SU-DHL-6 (cell line): Measurements from ENCODE around the gene WDR73.

Source experiments
- EZH2phosphoT487 ChIP-seq: fragments of 200-600 bp; sonication (generic), shearing (Covaris generic); conservative IDR thresholded peaks from 2 replicates; pipeline ENCODE4 v1.6.1; 2018; ENCODE audit warnings: mild to moderate bottlenecking, antibody characterized with exemption, low read length, moderate library complexity, mixed read lengths
- TF ChIP-seq, protein P1 (sequence below): fragments of 200-600 bp; sonication (generic); IDR thresholded peaks from one replicate; pipeline ENCODE4 v1.5.1; 2017; ENCODE audit warnings: antibody characterized with exemption, mild to moderate bottlenecking, low read length, moderate library complexity; ENCODE audit not compliant: insufficient read depth, poor library complexity, severe bottlenecking

DNA sequence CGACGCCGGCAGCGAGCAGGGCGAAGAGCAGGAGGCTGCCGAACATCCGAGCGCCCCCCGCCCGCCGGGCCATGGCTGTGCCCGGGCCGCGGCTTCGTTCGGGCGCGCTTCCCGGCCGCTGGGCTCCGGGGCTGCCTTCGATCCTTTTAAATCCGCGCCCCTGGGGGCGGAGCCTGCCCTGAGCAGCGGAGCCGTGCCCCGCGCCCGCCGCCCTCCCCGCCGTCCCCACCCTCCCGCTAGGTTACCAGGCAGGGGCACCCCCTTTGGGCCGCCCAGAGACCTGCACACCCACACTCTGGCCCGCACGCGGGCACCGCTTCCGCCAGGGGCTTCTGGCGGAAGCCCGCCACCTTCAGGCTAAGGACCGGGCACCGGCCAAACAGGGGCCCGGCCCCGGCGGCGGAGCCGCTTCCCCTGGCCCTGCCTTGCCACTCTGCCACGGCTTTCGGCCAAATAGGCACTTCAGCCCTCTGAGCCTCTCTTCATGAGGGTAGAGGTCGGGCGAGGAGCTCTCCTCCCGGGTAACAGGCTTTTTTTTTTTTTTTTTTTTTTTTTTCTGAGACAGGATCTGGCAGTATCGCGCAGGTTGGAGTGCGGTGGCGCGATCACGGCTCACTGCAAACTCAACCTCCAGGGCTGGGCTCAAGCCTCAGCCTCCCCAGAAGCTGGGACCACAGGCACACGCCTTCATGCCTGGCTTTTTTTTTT is 4.2 kb upstream of the WDR73 start, which contains the start of gene NMB:
- TF ChIP-seq, protein P1, sequence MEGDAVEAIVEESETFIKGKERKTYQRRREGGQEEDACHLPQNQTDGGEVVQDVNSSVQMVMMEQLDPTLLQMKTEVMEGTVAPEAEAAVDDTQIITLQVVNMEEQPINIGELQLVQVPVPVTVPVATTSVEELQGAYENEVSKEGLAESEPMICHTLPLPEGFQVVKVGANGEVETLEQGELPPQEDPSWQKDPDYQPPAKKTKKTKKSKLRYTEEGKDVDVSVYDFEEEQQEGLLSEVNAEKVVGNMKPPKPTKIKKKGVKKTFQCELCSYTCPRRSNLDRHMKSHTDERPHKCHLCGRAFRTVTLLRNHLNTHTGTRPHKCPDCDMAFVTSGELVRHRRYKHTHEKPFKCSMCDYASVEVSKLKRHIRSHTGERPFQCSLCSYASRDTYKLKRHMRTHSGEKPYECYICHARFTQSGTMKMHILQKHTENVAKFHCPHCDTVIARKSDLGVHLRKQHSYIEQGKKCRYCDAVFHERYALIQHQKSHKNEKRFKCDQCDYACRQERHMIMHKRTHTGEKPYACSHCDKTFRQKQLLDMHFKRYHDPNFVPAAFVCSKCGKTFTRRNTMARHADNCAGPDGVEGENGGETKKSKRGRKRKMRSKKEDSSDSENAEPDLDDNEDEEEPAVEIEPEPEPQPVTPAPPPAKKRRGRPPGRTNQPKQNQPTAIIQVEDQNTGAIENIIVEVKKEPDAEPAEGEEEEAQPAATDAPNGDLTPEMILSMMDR = peak; percentile 72
- no peak for TF ChIP-seq EZH2phosphoT487
